Fibroblast of lung (primary cell): ENCODE data around the gene SLC25A44. TPM values are rescaled to one million over a fixed set of nuclear protein-coding genes. Genes with fewer than 3 reads are reported as not detected.

Experiments used
- DNase-seq, 2 donors: peaks; one replicate each; pipeline versions ENCODE4 v3.0.0 to v3.0.0-alpha.2; 2010; ENCODE audit warnings: low read depth in 2 of 2
- H2AFZ ChIP-seq: 2 replicates; pipeline ENCODE4 v1.5.1; 2012; ENCODE audit warnings: low read length, control low read depth, inconsistent platforms
- H3K27ac ChIP-seq: 2 replicates; pipeline ENCODE4 v1.5.1; 2011; ENCODE audit warnings: low read length, control low read depth; ENCODE audit not compliant: insufficient read depth
- H3K27me3 ChIP-seq: 2 replicates; pipeline ENCODE4 v1.5.1; 2011; ENCODE audit warnings: mild to moderate bottlenecking, low read length; ENCODE audit not compliant: control insufficient read depth, insufficient read depth
- H3K36me3 ChIP-seq: 2 replicates; pipeline ENCODE4 v1.5.1; 2011; ENCODE audit warnings: low read length; ENCODE audit not compliant: control insufficient read depth, insufficient read depth
- H3K4me1 ChIP-seq: 2 replicates; pipeline ENCODE4 v1.5.1; 2011; ENCODE audit warnings: low read length; ENCODE audit not compliant: control insufficient read depth, insufficient read depth; ENCODE audit errors: extremely low read depth
- H3K4me2 ChIP-seq: 2 replicates; pipeline ENCODE4 v1.5.1; 2011; ENCODE audit warnings: low read length, control low read depth; ENCODE audit not compliant: insufficient read depth; ENCODE audit errors: extremely low read depth
- H3K4me3 ChIP-seq, 4 experiments: fragments of 200-600 bp in 1 of 4; sonication (generic) in 1 of 4; replicated peaks in 1 of 4; 2 replicates each; pipeline ENCODE4 v1.5.1; 2011 to 2016; ENCODE audit warnings: low read length in 4 of 4, low read depth in 3 of 4, mild to moderate bottlenecking in 3 of 4, control low read depth in 2 of 4, inconsistent platforms in 1 of 4, mixed read lengths in 1 of 4; ENCODE audit not compliant: insufficient read depth in 1 of 4; ENCODE audit errors: control extremely low read depth in 1 of 4
- H3K79me2 ChIP-seq: 2 replicates; pipeline ENCODE4 v1.5.1; 2012; ENCODE audit warnings: mild to moderate bottlenecking, low read length, inconsistent platforms; ENCODE audit not compliant: control insufficient read depth, insufficient read depth
- H3K9ac ChIP-seq: 2 replicates; pipeline ENCODE4 v1.5.1; 2011; ENCODE audit warnings: mild to moderate bottlenecking, low read length, control low read depth; ENCODE audit not compliant: insufficient read depth
- H3K9me3 ChIP-seq: 2 replicates; pipeline ENCODE4 v1.5.1; 2012; ENCODE audit warnings: low read depth, low read length; ENCODE audit not compliant: control insufficient read depth, insufficient read depth
- H4K20me1 ChIP-seq: 2 replicates; pipeline ENCODE4 v1.5.1; 2011; ENCODE audit warnings: low read length; ENCODE audit not compliant: control insufficient read depth, insufficient read depth; ENCODE audit errors: extremely low read depth
- EZH2 ChIP-seq: IDR thresholded peaks from 2 replicates; pipeline ENCODE4 v1.5.1; 2012; ENCODE audit warnings: low read length, control low read depth, mild to moderate bottlenecking; ENCODE audit errors: missing control alignments
- polyA plus RNA-seq, 2 donors: library from polyadenylated mRNA; depleted of rRNA in 1 of 2; stranded (reverse) in 1 of 2; unstranded in 1 of 2; fragments of >200 nt; gene quantifications; 2 replicates each; pipeline ENCODE4 v1.2.1, GENCODE V29; 2011 to 2012; ENCODE audit warnings: missing spikeins in 1 of 2
- total RNA-seq: library from RNA; depleted of rRNA; stranded (reverse); fragments of >200 nt; gene quantifications from 2 replicates; pipeline ENCODE4 v1.2.1, GENCODE V29; 2014
- TF ChIP-seq, protein P1 (sequence below), 2 donors: IDR thresholded peaks in 1 of 2; conservative IDR thresholded peaks in 1 of 2; 1 replicate in 1 of 2; 2 replicates in 1 of 2; pipeline ENCODE4 v1.5.1; 2011 to 2012; ENCODE audit warnings: low read length in 2 of 2, control low read depth in 1 of 2, inconsistent platforms in 1 of 2, low read depth in 1 of 2, mild to moderate bottlenecking in 1 of 2

SLC25A44 gene
- total and polyA plus RNA-seq, 2 donors (not counting 1 experiment from before 2014, with no cell fraction given) = 8.4 to 32.1 TPM

DNA sequence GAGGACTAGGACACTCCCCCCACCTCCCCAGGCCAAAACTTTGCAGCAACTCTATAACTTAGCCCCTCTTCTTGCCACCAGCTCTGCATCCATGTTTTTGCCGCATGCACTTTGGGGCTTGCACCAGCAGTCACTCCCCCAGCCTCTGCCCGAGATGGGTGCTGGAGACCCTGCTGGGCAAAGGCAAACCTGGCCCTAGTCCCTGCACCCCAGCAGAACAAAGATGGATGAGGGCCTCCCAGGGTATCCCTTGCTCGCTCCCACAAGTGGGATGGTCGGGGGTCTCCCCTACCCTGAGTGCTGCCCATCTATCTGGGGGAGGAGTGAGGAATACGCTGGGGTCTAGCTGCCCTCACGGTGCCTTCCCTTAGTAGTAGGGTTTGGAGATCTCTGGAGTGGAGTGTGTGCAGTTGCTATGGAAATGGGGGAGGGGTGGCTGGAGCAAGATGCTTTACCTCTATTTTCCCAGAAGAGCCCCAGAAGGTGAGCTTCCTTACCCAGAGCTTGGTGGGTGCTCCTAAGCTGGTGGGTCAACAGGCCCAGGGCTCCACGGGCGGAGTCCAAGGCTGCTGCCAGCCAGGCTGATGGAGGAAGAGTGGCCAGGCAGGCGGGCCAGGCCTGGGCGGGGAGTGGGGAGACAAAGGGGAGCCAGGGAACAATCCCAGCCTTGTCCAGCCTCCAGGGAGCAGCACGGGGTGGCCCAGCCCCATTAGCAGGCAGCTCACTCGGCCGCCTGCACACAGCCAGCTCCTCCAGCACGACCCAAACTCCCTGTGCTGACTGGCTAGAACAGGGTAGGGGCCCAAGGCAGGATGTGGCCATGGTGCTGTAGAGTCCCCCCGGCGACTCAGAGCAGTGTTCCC lies 53.8 kb downstream of the SLC25A44 start, which contains the start of gene PAQR6:
Gene PAQR6 (minus strand): TSS at position 597 of the 863 bp plus-strand sequence. CDS start 1,325 bp downstream, outside the sequence.
- no peak within 1 kb of the TSS for H2AFZ ChIP-seq
- DNase-seq = no peak
- H3K9me3 ChIP-seq = no peaks in the 10 kb centered on the region
- H3K4me2 ChIP-seq = no peak within 1 kb of the TSS
- H3K36me3 ChIP-seq = peaks cover 12% of the 10 kb centered on the region
- H3K27me3 ChIP-seq = peaks cover 10% of the 10 kb centered on the region
- H3K27ac ChIP-seq = no peak within 1 kb of the TSS
- H3K79me2 ChIP-seq = no peaks in the 10 kb centered on the region
- H3K4me1 ChIP-seq = peaks cover 3% of the 10 kb centered on the region
- no peak for TF ChIP-seq EZH2
- TF ChIP-seq, protein P1, sequence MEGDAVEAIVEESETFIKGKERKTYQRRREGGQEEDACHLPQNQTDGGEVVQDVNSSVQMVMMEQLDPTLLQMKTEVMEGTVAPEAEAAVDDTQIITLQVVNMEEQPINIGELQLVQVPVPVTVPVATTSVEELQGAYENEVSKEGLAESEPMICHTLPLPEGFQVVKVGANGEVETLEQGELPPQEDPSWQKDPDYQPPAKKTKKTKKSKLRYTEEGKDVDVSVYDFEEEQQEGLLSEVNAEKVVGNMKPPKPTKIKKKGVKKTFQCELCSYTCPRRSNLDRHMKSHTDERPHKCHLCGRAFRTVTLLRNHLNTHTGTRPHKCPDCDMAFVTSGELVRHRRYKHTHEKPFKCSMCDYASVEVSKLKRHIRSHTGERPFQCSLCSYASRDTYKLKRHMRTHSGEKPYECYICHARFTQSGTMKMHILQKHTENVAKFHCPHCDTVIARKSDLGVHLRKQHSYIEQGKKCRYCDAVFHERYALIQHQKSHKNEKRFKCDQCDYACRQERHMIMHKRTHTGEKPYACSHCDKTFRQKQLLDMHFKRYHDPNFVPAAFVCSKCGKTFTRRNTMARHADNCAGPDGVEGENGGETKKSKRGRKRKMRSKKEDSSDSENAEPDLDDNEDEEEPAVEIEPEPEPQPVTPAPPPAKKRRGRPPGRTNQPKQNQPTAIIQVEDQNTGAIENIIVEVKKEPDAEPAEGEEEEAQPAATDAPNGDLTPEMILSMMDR (conservative IDR thresholded peaks at IDR 0.05 in 1 of 2, IDR thresholded peaks at IDR 0.05 in 1 of 2; ENCODE audit: low read depth in 1 of 2, low read length in 2 of 2) = no peak
- no peak within 1 kb of the TSS for H3K4me3 ChIP-seq
- H4K20me1 ChIP-seq = no peaks in the 10 kb centered on the region
- H3K9ac ChIP-seq = no peak within 1 kb of the TSS

DNA sequence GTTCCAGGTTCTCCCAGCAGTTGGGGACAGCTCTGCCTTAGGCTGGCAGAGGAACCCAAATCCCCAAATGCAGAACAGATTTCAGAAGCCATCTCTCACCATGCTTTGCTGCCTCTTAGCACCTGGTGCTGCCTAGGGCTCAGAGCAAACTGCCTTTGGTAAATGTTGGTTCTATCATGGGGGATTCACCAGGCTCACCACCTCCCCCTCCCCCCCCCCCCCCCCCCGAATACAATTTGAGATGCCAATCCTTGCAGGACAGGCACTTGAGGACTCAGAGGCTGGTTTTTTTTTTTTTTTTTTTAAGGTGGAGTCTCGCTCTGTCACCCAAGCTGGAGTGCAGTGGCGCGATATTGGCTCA lies 54.4 kb downstream of the SLC25A44 start:
- H3K9ac ChIP-seq = no peak overlapping the region
- H3K27me3 ChIP-seq = peaks cover 10% of the 10 kb centered on the region
- DNase-seq = no peak
- no peaks in the 10 kb centered on the region for H3K9me3 ChIP-seq
- H3K79me2 ChIP-seq = no peaks in the 10 kb centered on the region
- TF ChIP-seq EZH2 = no peak
- TF ChIP-seq, protein P1 (conservative IDR thresholded peaks at IDR 0.05 in 1 of 2, IDR thresholded peaks at IDR 0.05 in 1 of 2; ENCODE audit: low read depth in 1 of 2, low read length in 2 of 2) = no peak
- H2AFZ ChIP-seq = no peak overlapping the region
- H3K36me3 ChIP-seq = peaks cover 13% of the 10 kb centered on the region
- no peak overlapping the region for H3K4me2 ChIP-seq
- no peaks in the 10 kb centered on the region for H4K20me1 ChIP-seq
- H3K4me3 ChIP-seq = no peak overlapping the region
- no peak overlapping the region for H3K27ac ChIP-seq
- H3K4me1 ChIP-seq = peaks cover 3% of the 10 kb centered on the region

DNA sequence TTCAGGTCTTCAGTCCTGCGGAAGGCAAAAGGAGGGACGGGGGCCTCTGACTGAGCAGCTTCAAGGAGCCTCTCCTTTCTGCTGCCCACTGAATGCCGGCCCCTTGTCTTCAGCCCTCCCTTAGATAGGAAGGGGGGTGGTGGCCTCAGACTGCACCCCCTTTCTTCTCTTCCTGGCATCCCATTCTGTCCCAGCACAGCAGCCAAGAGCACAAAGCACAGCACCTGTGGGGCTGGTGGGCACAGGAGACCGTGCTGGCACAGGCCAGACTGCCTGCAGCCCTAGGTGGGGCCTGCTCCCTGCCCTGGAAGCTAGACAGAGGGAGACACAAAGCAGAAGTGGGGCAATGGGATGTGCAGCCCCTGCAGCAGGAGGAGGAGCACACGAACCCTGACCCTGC lies 55.7 kb downstream of the SLC25A44 start:
- Histone ChIP-seq H3K4me3 (no peak overlapping the region), H3K36me3 (peaks cover 15% of the 10 kb centered on the region), H3K9me3 (no peaks in the 10 kb centered on the region), H4K20me1 (no peaks in the 10 kb centered on the region), H3K27ac (no peak overlapping the region), H3K4me2 (no peak overlapping the region), H3K27me3 (peaks cover 10% of the 10 kb centered on the region), H3K4me1 (peaks cover 3% of the 10 kb centered on the region), H3K9ac (no peak overlapping the region), H3K79me2 (no peaks in the 10 kb centered on the region), H2AFZ (no peak overlapping the region)
- no peak for DNase-seq
- no peak for TF ChIP-seq EZH2
- TF ChIP-seq, protein P1 (conservative IDR thresholded peaks at IDR 0.05 in 1 of 2, IDR thresholded peaks at IDR 0.05 in 1 of 2; ENCODE audit: low read depth in 1 of 2, low read length in 2 of 2) = no peak
